ENCODE data around the gene KRTAP12-4.
"Not testable (repeated sequence)": the region's sequence is repeated elsewhere in the genome, so short reads cannot be mapped to it uniquely, and the experiment has no call there.

Gene KRTAP12-4

GRCh38 chr21:44630440-44630839, 24.0 kb downstream of the KRTAP12-4 start:
- Histone ChIP-seq H3K4me1 (ENCODE audit: control insufficient read depth, insufficient read depth, low read length) (no peaks in the 10 kb centered on the region), H3K9ac (ENCODE audit: low read length) (no peak overlapping the region), H3K27ac (ENCODE audit: low read depth, low read length) (no peak overlapping the region), H3K27me3 (ENCODE audit: control insufficient read depth, insufficient read depth, low read length) (no peaks in the 10 kb centered on the region), H3K4me3 (ENCODE audit: low read length) (no peak overlapping the region), H3K36me3 (ENCODE audit: control insufficient read depth, insufficient read depth, low read length) (no peaks in the 10 kb centered on the region)

- Histone ChIP-seq H3K36me3 (ENCODE audit: control insufficient read depth, insufficient read depth, low read length) (no peaks in the 10 kb centered on the region), H3K4me1 (ENCODE audit: control insufficient read depth, insufficient read depth, low read length) (no peaks in the 10 kb centered on the region), H3K4me3 (ENCODE audit: low read length) (no peak overlapping the region), H3K9ac (ENCODE audit: low read length) (no peak overlapping the region), H3K27ac (ENCODE audit: low read depth, low read length) (no peak overlapping the region), H3K27me3 (ENCODE audit: control insufficient read depth, insufficient read depth, low read length) (no peaks in the 10 kb centered on the region)
Observed at GRCh38 chr21:44628707-44629391, 25.6 kb downstream of the KRTAP12-4 start.

- H3K27me3 ChIP-seq (ENCODE audit: control insufficient read depth, insufficient read depth, low read length); H3K4me3 ChIP-seq (ENCODE audit: low read length); H3K9ac ChIP-seq (ENCODE audit: low read length); H3K4me1 ChIP-seq (ENCODE audit: control insufficient read depth, insufficient read depth, low read length); H3K36me3 ChIP-seq (ENCODE audit: control insufficient read depth, insufficient read depth, low read length); H3K27ac ChIP-seq (ENCODE audit: low read depth, low read length): not testable (repeated sequence)
Observed at GRCh38 chr21:44627831-44628233, 26.6 kb downstream of the KRTAP12-4 start.

GRCh38 chr21:44627181-44627822, 27.2 kb downstream of the KRTAP12-4 start:
- not testable (repeated sequence) for H3K9ac ChIP-seq (ENCODE audit: low read length); H3K4me3 ChIP-seq (ENCODE audit: low read length); H3K27ac ChIP-seq (ENCODE audit: low read depth, low read length); H3K4me1 ChIP-seq (ENCODE audit: control insufficient read depth, insufficient read depth, low read length); H3K36me3 ChIP-seq (ENCODE audit: control insufficient read depth, insufficient read depth, low read length); H3K27me3 ChIP-seq (ENCODE audit: control insufficient read depth, insufficient read depth, low read length)

DNA sequence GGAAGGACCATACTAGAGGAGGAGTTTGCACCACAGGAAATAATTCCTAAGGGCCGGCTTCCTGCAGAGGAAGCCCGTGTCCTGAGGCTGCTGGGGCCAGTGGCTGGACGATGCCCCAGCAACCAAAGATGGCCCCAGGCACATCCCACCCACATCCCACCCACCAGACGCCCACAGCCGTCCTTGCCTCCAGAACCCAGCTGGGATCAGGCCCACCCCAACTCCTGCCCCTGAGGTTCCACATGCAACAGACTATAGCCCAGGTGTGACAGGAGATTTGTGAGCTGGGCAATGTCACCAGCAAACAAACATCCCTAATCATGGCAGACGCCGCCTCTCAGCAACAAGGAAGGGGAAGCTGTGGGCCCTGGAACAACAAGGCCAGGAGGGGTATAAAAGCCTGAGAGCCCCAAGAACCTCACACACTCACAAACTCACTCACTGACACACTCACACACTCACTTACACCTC, 27.8 kb downstream of the KRTAP12-4 start, which contains the start of gene KRTAP10-9:
Gene KRTAP10-9 (plus strand): TSS at position 421 of the 471 bp plus-strand sequence. CDS start 79 bp downstream, outside the sequence.
- Histone ChIP-seq H3K4me3 (ENCODE audit: low read length) (no peak within 1 kb of the TSS), H3K36me3 (ENCODE audit: control insufficient read depth, insufficient read depth, low read length) (no peaks in the 10 kb centered on the region), H3K27ac (ENCODE audit: low read depth, low read length) (no peak within 1 kb of the TSS), H3K27me3 (ENCODE audit: control insufficient read depth, insufficient read depth, low read length) (no peaks in the 10 kb centered on the region), H3K4me1 (ENCODE audit: control insufficient read depth, insufficient read depth, low read length) (no peaks in the 10 kb centered on the region), H3K9ac (ENCODE audit: low read length) (no peak within 1 kb of the TSS)

DNA sequence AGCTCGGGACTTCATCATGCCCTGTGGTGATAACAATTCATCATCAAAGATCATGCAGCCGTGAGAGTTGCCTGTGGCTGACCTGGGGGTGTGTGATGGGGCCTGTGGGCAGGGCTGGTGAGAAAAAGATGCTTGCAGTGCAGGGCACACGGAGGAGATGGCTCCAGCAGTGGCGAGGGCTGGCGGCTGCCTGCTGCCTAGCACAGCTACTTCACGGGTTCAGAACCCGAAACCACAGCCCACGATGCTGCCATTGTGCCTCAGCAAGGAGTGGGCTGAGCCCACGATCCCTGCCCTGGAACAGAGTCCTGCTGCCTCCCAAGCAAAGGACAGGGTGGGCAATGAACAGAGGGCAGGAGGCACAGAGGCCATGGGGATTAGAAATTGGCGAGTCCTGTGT, 28.2 kb downstream of the KRTAP12-4 start:
- Histone ChIP-seq H3K36me3 (ENCODE audit: control insufficient read depth, insufficient read depth, low read length) (no peaks in the 10 kb centered on the region), H3K27ac (ENCODE audit: low read depth, low read length) (no peak overlapping the region), H3K4me1 (ENCODE audit: control insufficient read depth, insufficient read depth, low read length) (no peaks in the 10 kb centered on the region), H3K4me3 (ENCODE audit: low read length) (no peak overlapping the region), H3K27me3 (ENCODE audit: control insufficient read depth, insufficient read depth, low read length) (no peaks in the 10 kb centered on the region), H3K9ac (ENCODE audit: low read length) (no peak overlapping the region)

- no peak overlapping the region for H3K27ac ChIP-seq (ENCODE audit: low read depth, low read length)
- no peaks in the 10 kb centered on the region for H3K4me1 ChIP-seq (ENCODE audit: control insufficient read depth, insufficient read depth, low read length)
- no peak overlapping the region for H3K4me3 ChIP-seq (ENCODE audit: low read length)
- no peak overlapping the region for H3K9ac ChIP-seq (ENCODE audit: low read length)
- H3K27me3 ChIP-seq (ENCODE audit: control insufficient read depth, insufficient read depth, low read length) = no peaks in the 10 kb centered on the region
- no peaks in the 10 kb centered on the region for H3K36me3 ChIP-seq (ENCODE audit: control insufficient read depth, insufficient read depth, low read length)
Observed at GRCh38 chr21:44625756-44626155, 28.7 kb downstream of the KRTAP12-4 start.

DNA sequence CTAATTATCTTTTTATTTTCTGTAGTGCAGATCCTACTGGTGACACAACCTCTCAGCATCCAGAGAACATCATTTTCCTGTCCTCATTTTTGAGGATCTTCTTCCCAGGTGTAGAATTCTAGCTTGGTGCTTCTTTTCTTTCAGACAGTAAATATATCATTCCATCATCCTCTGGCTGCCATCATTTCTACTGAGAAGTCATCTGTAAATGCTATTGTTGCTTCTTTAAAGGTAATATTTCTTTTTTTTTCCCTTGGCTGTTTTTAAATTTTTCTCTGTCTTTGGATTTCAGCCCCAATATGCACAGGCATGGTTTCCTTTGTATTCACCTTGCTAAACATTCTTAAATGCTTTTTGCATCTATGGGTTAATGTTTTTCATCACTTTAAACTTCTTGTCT, 30.9 kb downstream of the KRTAP12-4 start:
- Histone ChIP-seq H3K9ac (ENCODE audit: low read length) (no peak overlapping the region), H3K36me3 (ENCODE audit: control insufficient read depth, insufficient read depth, low read length) (no peaks in the 10 kb centered on the region), H3K27ac (ENCODE audit: low read depth, low read length) (no peak overlapping the region), H3K4me3 (ENCODE audit: low read length) (no peak overlapping the region), H3K4me1 (ENCODE audit: control insufficient read depth, insufficient read depth, low read length) (no peaks in the 10 kb centered on the region), H3K27me3 (ENCODE audit: control insufficient read depth, insufficient read depth, low read length) (no peaks in the 10 kb centered on the region)

DNA sequence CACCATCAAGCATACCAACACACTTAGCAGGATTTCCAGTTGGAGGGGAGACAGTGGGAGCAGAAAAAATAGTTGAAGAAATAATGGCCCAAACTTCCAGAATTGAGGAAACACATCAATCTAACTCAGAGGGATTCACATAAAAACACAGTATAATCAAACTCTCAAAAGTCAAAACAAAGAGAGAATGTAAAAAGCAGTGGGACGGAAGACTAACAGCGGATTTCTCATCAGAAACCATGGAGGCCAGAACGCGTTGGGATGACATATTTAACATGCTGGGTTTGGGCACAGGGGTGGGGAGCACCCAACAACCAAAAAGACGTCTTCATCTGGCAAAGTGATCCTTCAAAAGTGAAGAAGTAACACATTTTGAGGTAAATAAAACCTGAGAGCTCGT, 34.6 kb downstream of the KRTAP12-4 start:
- Histone ChIP-seq H3K27ac (ENCODE audit: low read depth, low read length) (no peak overlapping the region), H3K36me3 (ENCODE audit: control insufficient read depth, insufficient read depth, low read length) (no peaks in the 10 kb centered on the region)

GRCh38 chr21:44618909-44619308, 35.5 kb downstream of the KRTAP12-4 start:
- H3K27me3 ChIP-seq (ENCODE audit: control insufficient read depth, insufficient read depth, low read length) = no peaks in the 10 kb centered on the region
- H3K9ac ChIP-seq (ENCODE audit: low read length) = no peak overlapping the region
- H3K4me3 ChIP-seq (ENCODE audit: low read length) = no peak overlapping the region
- H3K36me3 ChIP-seq (ENCODE audit: control insufficient read depth, insufficient read depth, low read length) = no peaks in the 10 kb centered on the region
- H3K4me1 ChIP-seq (ENCODE audit: control insufficient read depth, insufficient read depth, low read length) = no peaks in the 10 kb centered on the region
- no peak overlapping the region for H3K27ac ChIP-seq (ENCODE audit: low read depth, low read length)

More for the DNA sequence above, 34.6 kb downstream of the KRTAP12-4 start:
- Histone ChIP-seq H3K4me1 (ENCODE audit: control insufficient read depth, insufficient read depth, low read length) (no peaks in the 10 kb centered on the region), H3K9ac (ENCODE audit: low read length) (no peak overlapping the region), H3K4me3 (ENCODE audit: low read length) (no peak overlapping the region), H3K27me3 (ENCODE audit: control insufficient read depth, insufficient read depth, low read length) (no peaks in the 10 kb centered on the region)

DNA sequence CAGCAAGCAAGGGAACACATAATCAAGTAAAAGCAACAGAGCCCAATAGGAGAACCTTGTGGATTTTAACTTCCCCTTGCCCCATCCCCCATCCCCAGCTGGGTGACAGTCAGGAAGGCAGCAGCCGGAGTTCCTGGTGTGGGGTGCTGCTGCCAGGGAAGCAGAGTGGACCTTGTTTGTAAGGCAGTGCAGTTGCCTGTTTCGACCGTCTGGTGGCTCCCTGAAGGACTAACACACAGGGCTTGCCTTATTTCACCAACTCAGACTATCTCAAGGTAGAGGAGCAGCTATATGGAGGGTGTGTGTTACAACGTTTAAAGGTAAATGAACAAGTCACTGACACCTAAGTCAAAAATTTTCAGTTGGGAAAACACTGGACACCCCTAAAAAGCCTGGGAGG, 36.0 kb downstream of the KRTAP12-4 start:
- Histone ChIP-seq H3K27me3 (ENCODE audit: control insufficient read depth, insufficient read depth, low read length) (no peaks in the 10 kb centered on the region), H3K36me3 (ENCODE audit: control insufficient read depth, insufficient read depth, low read length) (no peaks in the 10 kb centered on the region), H3K27ac (ENCODE audit: low read depth, low read length) (no peak overlapping the region), H3K4me1 (ENCODE audit: control insufficient read depth, insufficient read depth, low read length) (no peaks in the 10 kb centered on the region), H3K9ac (ENCODE audit: low read length) (no peak overlapping the region), H3K4me3 (ENCODE audit: low read length) (no peak overlapping the region)

DNA sequence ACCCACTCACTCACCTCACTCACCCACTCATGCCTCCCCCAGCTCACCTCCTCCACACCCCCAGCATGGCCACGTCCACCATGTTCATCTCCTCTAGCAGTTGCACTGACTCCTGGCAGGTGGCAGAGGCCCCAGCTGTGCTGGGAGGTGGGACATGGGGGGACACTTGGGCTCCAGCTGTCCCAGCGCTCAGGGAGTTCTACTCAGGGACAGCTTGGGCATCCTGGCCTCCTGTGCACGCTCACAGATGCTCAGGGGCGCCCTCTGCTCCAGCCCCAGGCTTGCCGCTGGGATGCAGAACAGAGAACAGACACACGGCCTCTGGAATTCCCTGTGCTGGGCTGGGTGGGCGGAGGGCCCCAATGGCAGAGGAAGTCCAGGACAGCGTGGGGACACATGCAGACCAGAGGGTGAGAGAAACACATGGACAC, 37.4 kb downstream of the KRTAP12-4 start:
- H3K36me3 ChIP-seq (ENCODE audit: control insufficient read depth, insufficient read depth, low read length) = no peaks in the 10 kb centered on the region
- no peaks in the 10 kb centered on the region for H3K27me3 ChIP-seq (ENCODE audit: control insufficient read depth, insufficient read depth, low read length)
- H3K4me1 ChIP-seq (ENCODE audit: control insufficient read depth, insufficient read depth, low read length) = no peaks in the 10 kb centered on the region
- no peak overlapping the region for H3K27ac ChIP-seq (ENCODE audit: low read depth, low read length)
- H3K4me3 ChIP-seq (ENCODE audit: low read length) = no peak overlapping the region
- H3K9ac ChIP-seq (ENCODE audit: low read length) = no peak overlapping the region

DNA sequence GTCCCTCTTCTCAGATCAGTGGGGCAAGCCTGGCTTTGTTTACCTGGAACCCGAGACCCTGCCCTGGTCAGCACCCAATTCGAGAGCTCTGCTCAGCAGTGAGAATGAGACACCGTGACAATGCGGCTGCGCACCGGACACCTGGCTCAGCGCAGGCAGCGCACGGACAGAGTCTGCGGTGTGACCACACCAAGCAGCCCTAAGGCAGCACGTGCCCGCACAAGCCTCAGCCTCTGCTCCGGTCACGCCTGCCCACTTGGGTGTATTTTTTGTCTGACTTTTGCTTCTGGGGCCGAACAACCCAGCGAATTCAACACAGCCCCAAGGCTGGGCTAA, 37.9 kb downstream of the KRTAP12-4 start:
- Histone ChIP-seq H3K27me3 (ENCODE audit: control insufficient read depth, insufficient read depth, low read length) (no peaks in the 10 kb centered on the region), H3K4me3 (ENCODE audit: low read length) (no peak overlapping the region), H3K9ac (ENCODE audit: low read length) (no peak overlapping the region)

More for the DNA sequence above, 37.9 kb downstream of the KRTAP12-4 start:
- no peaks in the 10 kb centered on the region for H3K36me3 ChIP-seq (ENCODE audit: control insufficient read depth, insufficient read depth, low read length)
- H3K27ac ChIP-seq (ENCODE audit: low read depth, low read length) = no peak overlapping the region
- H3K4me1 ChIP-seq (ENCODE audit: control insufficient read depth, insufficient read depth, low read length) = no peaks in the 10 kb centered on the region

Measured in rectal smooth muscle tissue (tissue), 1 donor.